Activated naive CD4-positive, alpha-beta T cell treated with anti-CD3 and anti-CD28 coated beads, Interleukin-2, amount 50 U/mL, for 24 hours (primary cell): ENCODE measurements around the gene APOL6.

ENCODE experiments used
- H3K27ac Mint-ChIP-seq: one replicate; pipeline ENCODE4 v1.8.0; 2021; ENCODE audit warnings: mild to moderate bottlenecking, mixed read lengths
- H3K27me3 Mint-ChIP-seq: one replicate; pipeline ENCODE4 v1.8.0; 2021; ENCODE audit warnings: mixed read lengths
- H3K36me3 Mint-ChIP-seq: one replicate; pipeline ENCODE4 v1.8.0; 2021; ENCODE audit warnings: mixed read lengths
- H3K4me1 Mint-ChIP-seq: one replicate; pipeline ENCODE4 v1.8.0; 2021; ENCODE audit warnings: mixed read lengths
- H3K4me3 Mint-ChIP-seq: one replicate; pipeline ENCODE4 v1.8.0; 2021; ENCODE audit warnings: mild to moderate bottlenecking, mixed read lengths
- H3K9me3 Mint-ChIP-seq: one replicate; pipeline ENCODE4 v1.8.0; 2021; ENCODE audit warnings: mixed read lengths

APOL6 gene

GRCh38 chr22:35648066-35649025, at the start of gene APOL6:
Gene APOL6, plus strand, starts transcription at chr22:35648446. Its CDS starts 7,980 bp downstream, at chr22:35656426.
- Mint-ChIP-seq H3K4me1 (peaks cover 43% of the 10 kb centered on the region), H3K27ac (peak within 1 kb of the TSS; percentile 100), H3K9me3 (no peaks in the 10 kb centered on the region), H3K4me3 (peak within 1 kb of the TSS; percentile 92), H3K27me3 (no peaks in the 10 kb centered on the region), H3K36me3 (peaks cover 12% of the 10 kb centered on the region)

- H3K36me3 Mint-ChIP-seq = no peaks in the 10 kb centered on the region
- no peaks in the 10 kb centered on the region for H3K9me3 Mint-ChIP-seq
These were observed 48.9 kb upstream of the APOL6 start for GRCh38 chr22:35599364-35599763.

GRCh38 chr22:35600476-35600875, 47.8 kb upstream of the APOL6 start:
- no peaks in the 10 kb centered on the region for H3K9me3 Mint-ChIP-seq
- H3K27me3 Mint-ChIP-seq = no peaks in the 10 kb centered on the region
- no peaks in the 10 kb centered on the region for H3K4me1 Mint-ChIP-seq
- no peaks in the 10 kb centered on the region for H3K36me3 Mint-ChIP-seq
- H3K4me3 Mint-ChIP-seq = no peak overlapping the region
- H3K27ac Mint-ChIP-seq = no peak overlapping the region

More at GRCh38 chr22:35599364-35599763, 48.9 kb upstream of the APOL6 start:
- H3K27me3 Mint-ChIP-seq = no peaks in the 10 kb centered on the region
- no peaks in the 10 kb centered on the region for H3K4me1 Mint-ChIP-seq
- no peak overlapping the region for H3K27ac Mint-ChIP-seq
- no peak overlapping the region for H3K4me3 Mint-ChIP-seq

- no peaks in the 10 kb centered on the region for H3K36me3 Mint-ChIP-seq
- H3K27ac Mint-ChIP-seq = no peak overlapping the region
- no peaks in the 10 kb centered on the region for H3K27me3 Mint-ChIP-seq
- H3K9me3 Mint-ChIP-seq = no peaks in the 10 kb centered on the region
- H3K4me3 Mint-ChIP-seq = no peak overlapping the region
- no peaks in the 10 kb centered on the region for H3K4me1 Mint-ChIP-seq
These were observed 47.1 kb upstream of the APOL6 start for GRCh38 chr22:35601013-35601580.

- Mint-ChIP-seq H3K27ac (no peak overlapping the region), H3K9me3 (no peaks in the 10 kb centered on the region), H3K36me3 (no peaks in the 10 kb centered on the region), H3K27me3 (no peaks in the 10 kb centered on the region), H3K4me1 (no peaks in the 10 kb centered on the region), H3K4me3 (no peak overlapping the region)
These were observed 46.3 kb upstream of the APOL6 start for GRCh38 chr22:35601743-35602615.

GRCh38 chr22:35604621-35605368, 43.5 kb upstream of the APOL6 start:
- Mint-ChIP-seq H3K4me1 (no peaks in the 10 kb centered on the region), H3K36me3 (no peaks in the 10 kb centered on the region), H3K9me3 (no peaks in the 10 kb centered on the region), H3K27ac (no peak overlapping the region), H3K27me3 (no peaks in the 10 kb centered on the region), H3K4me3 (no peak overlapping the region)

GRCh38 chr22:35605369-35605680, 42.9 kb upstream of the APOL6 start:
- Mint-ChIP-seq H3K4me1 (no peaks in the 10 kb centered on the region), H3K9me3 (no peaks in the 10 kb centered on the region), H3K27ac (no peak overlapping the region), H3K27me3 (no peaks in the 10 kb centered on the region), H3K36me3 (no peaks in the 10 kb centered on the region), H3K4me3 (no peak overlapping the region)

- no peak overlapping the region for H3K27ac Mint-ChIP-seq
- no peaks in the 10 kb centered on the region for H3K9me3 Mint-ChIP-seq
- no peak overlapping the region for H3K4me3 Mint-ChIP-seq
- H3K4me1 Mint-ChIP-seq = no peaks in the 10 kb centered on the region
- no peaks in the 10 kb centered on the region for H3K27me3 Mint-ChIP-seq
- H3K36me3 Mint-ChIP-seq = no peaks in the 10 kb centered on the region
These were observed 42.3 kb upstream of the APOL6 start for GRCh38 chr22:35605851-35606481.

GRCh38 chr22:35606916-35607315, 41.3 kb upstream of the APOL6 start:
- H3K4me3 Mint-ChIP-seq = no peak overlapping the region
- H3K9me3 Mint-ChIP-seq = no peaks in the 10 kb centered on the region
- H3K27me3 Mint-ChIP-seq = no peaks in the 10 kb centered on the region
- no peak overlapping the region for H3K27ac Mint-ChIP-seq
- no peaks in the 10 kb centered on the region for H3K36me3 Mint-ChIP-seq
- H3K4me1 Mint-ChIP-seq = no peaks in the 10 kb centered on the region

- Mint-ChIP-seq H3K27ac (no peak overlapping the region), H3K4me3 (no peak overlapping the region), H3K27me3 (no peaks in the 10 kb centered on the region), H3K9me3 (no peaks in the 10 kb centered on the region), H3K4me1 (no peaks in the 10 kb centered on the region), H3K36me3 (no peaks in the 10 kb centered on the region)
These were observed 40.2 kb upstream of the APOL6 start for GRCh38 chr22:35608088-35608487.

GRCh38 chr22:35609261-35609660, 39.0 kb upstream of the APOL6 start:
- no peaks in the 10 kb centered on the region for H3K36me3 Mint-ChIP-seq
- no peaks in the 10 kb centered on the region for H3K4me1 Mint-ChIP-seq
- no peaks in the 10 kb centered on the region for H3K27me3 Mint-ChIP-seq
- no peak overlapping the region for H3K4me3 Mint-ChIP-seq
- no peaks in the 10 kb centered on the region for H3K9me3 Mint-ChIP-seq
- H3K27ac Mint-ChIP-seq = no peak overlapping the region

GRCh38 chr22:35609761-35610160, 38.5 kb upstream of the APOL6 start:
- Mint-ChIP-seq H3K27me3 (no peaks in the 10 kb centered on the region), H3K4me1 (no peaks in the 10 kb centered on the region), H3K27ac (no peak overlapping the region), H3K9me3 (no peaks in the 10 kb centered on the region), H3K36me3 (no peaks in the 10 kb centered on the region), H3K4me3 (no peak overlapping the region)

- Mint-ChIP-seq H3K4me3 (no peak overlapping the region), H3K36me3 (no peaks in the 10 kb centered on the region), H3K27ac (no peak overlapping the region), H3K9me3 (no peaks in the 10 kb centered on the region), H3K4me1 (no peaks in the 10 kb centered on the region), H3K27me3 (no peaks in the 10 kb centered on the region)
These were observed 37.5 kb upstream of the APOL6 start for GRCh38 chr22:35610741-35611140.

GRCh38 chr22:35611200-35611890, 36.9 kb upstream of the APOL6 start:
- Mint-ChIP-seq H3K36me3 (no peaks in the 10 kb centered on the region), H3K27me3 (no peaks in the 10 kb centered on the region), H3K4me3 (no peak overlapping the region), H3K9me3 (no peaks in the 10 kb centered on the region), H3K27ac (no peak overlapping the region), H3K4me1 (no peaks in the 10 kb centered on the region)
